ENCODE results near the gene POU2F2.

DNA sequence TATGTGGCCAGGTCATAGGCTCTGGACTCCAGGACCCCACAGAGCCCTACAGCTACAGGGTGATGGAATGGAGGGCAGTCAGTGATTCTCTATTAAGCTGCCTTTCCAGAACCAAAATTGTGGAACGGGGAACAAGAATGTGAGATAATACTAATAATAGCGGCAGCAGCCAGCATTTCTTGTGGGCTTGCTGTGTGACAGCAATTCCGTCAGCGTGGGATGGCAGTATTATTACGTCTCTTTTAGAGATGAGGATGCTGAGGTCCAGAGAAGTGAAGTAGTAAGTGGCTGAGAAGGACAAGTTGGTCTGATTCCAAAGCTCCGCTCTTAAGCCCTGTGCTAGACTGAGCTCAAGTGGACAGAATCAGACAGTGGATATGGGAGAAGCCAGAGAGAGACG lies 86.7 kb downstream of the POU2F2 start:
- TF ChIP-seq, protein P1, sequence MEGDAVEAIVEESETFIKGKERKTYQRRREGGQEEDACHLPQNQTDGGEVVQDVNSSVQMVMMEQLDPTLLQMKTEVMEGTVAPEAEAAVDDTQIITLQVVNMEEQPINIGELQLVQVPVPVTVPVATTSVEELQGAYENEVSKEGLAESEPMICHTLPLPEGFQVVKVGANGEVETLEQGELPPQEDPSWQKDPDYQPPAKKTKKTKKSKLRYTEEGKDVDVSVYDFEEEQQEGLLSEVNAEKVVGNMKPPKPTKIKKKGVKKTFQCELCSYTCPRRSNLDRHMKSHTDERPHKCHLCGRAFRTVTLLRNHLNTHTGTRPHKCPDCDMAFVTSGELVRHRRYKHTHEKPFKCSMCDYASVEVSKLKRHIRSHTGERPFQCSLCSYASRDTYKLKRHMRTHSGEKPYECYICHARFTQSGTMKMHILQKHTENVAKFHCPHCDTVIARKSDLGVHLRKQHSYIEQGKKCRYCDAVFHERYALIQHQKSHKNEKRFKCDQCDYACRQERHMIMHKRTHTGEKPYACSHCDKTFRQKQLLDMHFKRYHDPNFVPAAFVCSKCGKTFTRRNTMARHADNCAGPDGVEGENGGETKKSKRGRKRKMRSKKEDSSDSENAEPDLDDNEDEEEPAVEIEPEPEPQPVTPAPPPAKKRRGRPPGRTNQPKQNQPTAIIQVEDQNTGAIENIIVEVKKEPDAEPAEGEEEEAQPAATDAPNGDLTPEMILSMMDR (IDR thresholded peaks at IDR 0.05; ENCODE audit: borderline replicate concordance, extremely low read depth, low read length, poor library complexity, severe bottlenecking), result no peak
- no peak for TF ChIP-seq EZH2 (IDR thresholded peaks at IDR 0.05; ENCODE audit: borderline replicate concordance, low read depth, low read length, severe bottlenecking)
